Lower lobe of right lung (tissue), 2 donors: ENCODE results near the gene PTPRCAP. TPM values are rescaled to one million over a fixed set of nuclear protein-coding genes. Genes with fewer than 3 reads are reported as not detected.

Experiments
- ATAC-seq, 2 donors: fragments of 200-7000 bp; cut with Tn5 transposase; one replicate each; pipeline ENCODE4 v1.9.1; 2020 to 2022; ENCODE audit warnings: mild to moderate bottlenecking in 2 of 2, moderate library complexity in 2 of 2
- DNase-seq: peaks from one replicate; pipeline ENCODE4 v3.0.0-alpha.2; 2020
- H3K27ac ChIP-seq: fragments of 200-600 bp; one replicate; pipeline ENCODE4 v1.8.0; 2022
- H3K27me3 ChIP-seq: fragments of 200-600 bp; one replicate; pipeline ENCODE4 v1.8.0; 2022; ENCODE audit warnings: low read depth
- H3K36me3 ChIP-seq: fragments of 200-600 bp; one replicate; pipeline ENCODE4 v1.8.0; 2022; ENCODE audit warnings: mild to moderate bottlenecking
- H3K4me1 ChIP-seq: fragments of 200-600 bp; one replicate; pipeline ENCODE4 v1.8.0; 2022
- H3K4me3 ChIP-seq: fragments of 200-600 bp; one replicate; pipeline ENCODE4 v1.8.0; 2022; ENCODE audit warnings: mild to moderate bottlenecking
- H3K9me3 ChIP-seq: fragments of 200-600 bp; one replicate; pipeline ENCODE4 v1.8.0; 2022
- CTCF ChIP-seq: fragments of 200-600 bp; IDR thresholded peaks from one replicate; pipeline ENCODE4 v1.8.0; 2022; ENCODE audit warnings: antibody characterized with exemption, mild to moderate bottlenecking
- intact Hi-C: fragments of 100-400 bp; cut with DNase I; formaldehyde crosslinking; loops from one replicate; pipeline ENCODE4 v1.11.0; 2022
- total RNA-seq: library from RNA; stranded (reverse); fragmentation: NEBNext Ultra II Directional; extraction: Animal tissue kit (Norgen Biotek cat#: 25700); gene quantifications from one replicate; pipeline ENCODE4 v1.2.1, GENCODE V29; 2021
- donor health status: DM: no; HTN: yes; CAD: no; lungs with severe emphysema.

PTPRCAP gene
- total RNA-seq, 1 donor from 2014 or later, result 15.7 TPM

GRCh38 chr11:67435727-67436458 is 1.6 kb downstream of the PTPRCAP start:
- Histone ChIP-seq H3K4me1 (peaks cover 19% of the 10 kb centered on the region), H3K27ac (no peak overlapping the region), H3K9me3 (no peaks in the 10 kb centered on the region), H3K27me3 (no peaks in the 10 kb centered on the region), H3K4me3 (peak overlapping the region; percentile 50), H3K36me3 (peaks cover 89% of the 10 kb centered on the region)
- intact Hi-C loops, result no loop called here
- TF ChIP-seq CTCF, result no peak
- ATAC-seq, result no peak
- DNase-seq, result no peak

GRCh38 chr11:67435031-67435726 is 2.3 kb downstream of the PTPRCAP start:
- DNase-seq (no peak), ATAC-seq (no peak)
- Histone ChIP-seq H3K4me3 (peak overlapping the region; percentile 50), H3K27ac (peak overlapping the region; percentile 24), H3K36me3 (peaks cover 89% of the 10 kb centered on the region), H3K9me3 (no peaks in the 10 kb centered on the region), H3K4me1 (peaks cover 15% of the 10 kb centered on the region), H3K27me3 (no peaks in the 10 kb centered on the region)
- intact Hi-C loops, result no loop called here
- no peak for TF ChIP-seq CTCF

GRCh38 chr11:67434395-67434881 is 3.0 kb downstream of the PTPRCAP start:
- H3K9me3 ChIP-seq, result no peaks in the 10 kb centered on the region
- H3K4me1 ChIP-seq, result peaks cover 15% of the 10 kb centered on the region
- TF ChIP-seq CTCF, result no peak
- DNase-seq (no peak), ATAC-seq (no peak)
- peak overlapping the region; percentile 3 for H3K4me3 ChIP-seq
- intact Hi-C loops, result no loop called here
- H3K27me3 ChIP-seq, result no peaks in the 10 kb centered on the region
- peak overlapping the region; percentile 24 for H3K27ac ChIP-seq
- H3K36me3 ChIP-seq, result peaks cover 84% of the 10 kb centered on the region

GRCh38 chr11:67433536-67434394 is 3.7 kb downstream of the PTPRCAP start:
- peaks cover 77% of the 10 kb centered on the region for H3K36me3 ChIP-seq
- DNase-seq (no peak), ATAC-seq (no peak)
- no peak for TF ChIP-seq CTCF
- H3K27me3 ChIP-seq, result no peaks in the 10 kb centered on the region
- H3K9me3 ChIP-seq, result no peaks in the 10 kb centered on the region
- intact Hi-C loops, result no loop called here
- H3K4me3 ChIP-seq, result no peak overlapping the region
- H3K27ac ChIP-seq, result no peak overlapping the region
- peaks cover 17% of the 10 kb centered on the region for H3K4me1 ChIP-seq

- TF ChIP-seq CTCF, result no peak
- H3K36me3 ChIP-seq, result peaks cover 67% of the 10 kb centered on the region
These were observed 4.7 kb downstream of the PTPRCAP start for GRCh38 chr11:67432655-67433349.

More at GRCh38 chr11:67432655-67433349, 4.7 kb downstream of the PTPRCAP start:
- ATAC-seq (no peak), DNase-seq (no peak)
- Histone ChIP-seq H3K27ac (no peak overlapping the region), H3K9me3 (no peaks in the 10 kb centered on the region), H3K4me3 (no peak overlapping the region), H3K4me1 (peaks cover 17% of the 10 kb centered on the region), H3K27me3 (no peaks in the 10 kb centered on the region)
- intact Hi-C loops, result no loop called here
